ENCODE measurements around the gene WNK1.

The WNK1 gene

GRCh38 chr12:912466-913235 lies 160.3 kb downstream of the WNK1 start:
- DNase-seq (ENCODE audit: low read depth) = no peak
- TF ChIP-seq CTCF (IDR thresholded peaks at IDR 0.05; ENCODE audit: low read depth, low read length, missing control alignments) = no peak
- in situ Hi-C loops (cut with HindIII; ENCODE audit: low sequenced_read_pairs) = no loop called here
- H3K4me3 ChIP-seq (ENCODE audit: low read depth, low read length) = no peak overlapping the region

- no peak overlapping the region for H3K4me3 ChIP-seq (ENCODE audit: low read depth, low read length)
- TF ChIP-seq CTCF (IDR thresholded peaks at IDR 0.05; ENCODE audit: low read depth, low read length, missing control alignments) = no peak
- in situ Hi-C loops (cut with HindIII; ENCODE audit: low sequenced_read_pairs) = no loop called here
- DNase-seq (ENCODE audit: low read depth) = peak; percentile 40
Observed at GRCh38 chr12:913919-914698, 161.7 kb downstream of the WNK1 start.

GRCh38 chr12:915090-915489 lies 162.7 kb downstream of the WNK1 start:
- no peak for DNase-seq (ENCODE audit: low read depth)
- no peak overlapping the region for H3K4me3 ChIP-seq (ENCODE audit: low read depth, low read length)
- no peak for TF ChIP-seq CTCF (IDR thresholded peaks at IDR 0.05; ENCODE audit: low read depth, low read length, missing control alignments)
- in situ Hi-C loops (cut with HindIII; ENCODE audit: low sequenced_read_pairs) = no loop called here

- no peak overlapping the region for H3K4me3 ChIP-seq (ENCODE audit: low read depth, low read length)
- no peak for DNase-seq (ENCODE audit: low read depth)
- in situ Hi-C loops (cut with HindIII; ENCODE audit: low sequenced_read_pairs) = no loop called here
- TF ChIP-seq CTCF (IDR thresholded peaks at IDR 0.05; ENCODE audit: low read depth, low read length, missing control alignments) = no peak
Observed at GRCh38 chr12:916240-916639, 163.9 kb downstream of the WNK1 start.

GRCh38 chr12:916712-917445 lies 164.5 kb downstream of the WNK1 start:
- no peak for TF ChIP-seq CTCF (IDR thresholded peaks at IDR 0.05; ENCODE audit: low read depth, low read length, missing control alignments)
- no peak for DNase-seq (ENCODE audit: low read depth)
- in situ Hi-C loops (cut with HindIII; ENCODE audit: low sequenced_read_pairs) = no loop called here
- H3K4me3 ChIP-seq (ENCODE audit: low read depth, low read length) = no peak overlapping the region

GRCh38 chr12:920676-921075 lies 168.3 kb downstream of the WNK1 start:
- no peak overlapping the region for H3K4me3 ChIP-seq (ENCODE audit: low read depth, low read length)
- in situ Hi-C loops (cut with HindIII; ENCODE audit: low sequenced_read_pairs) = no loop called here
- TF ChIP-seq CTCF (IDR thresholded peaks at IDR 0.05; ENCODE audit: low read depth, low read length, missing control alignments) = no peak
- no peak for DNase-seq (ENCODE audit: low read depth)

All from astrocyte of the cerebellum (primary cell).